GM12878 (cell line): ENCODE data around the gene ZNF688.

Source experiments
- GABPA ChIP-seq: IDR thresholded peaks from 2 replicates; pipeline ENCODE4 v1.6.1; 2014; ENCODE audit warnings: antibody characterized with exemption, low read depth, mild to moderate bottlenecking, inconsistent platforms
- KAT2A ChIP-seq: conservative IDR thresholded peaks from 2 replicates; pipeline ENCODE4 v1.6.1; 2011; ENCODE audit warnings: low read depth, low read length; ENCODE audit not compliant: control insufficient read depth
- POLR2A ChIP-seq: IDR thresholded peaks from 2 replicates; pipeline ENCODE4 v1.6.1; 2011; ENCODE audit warnings: low read depth, mild to moderate bottlenecking, low read length
- RFX5 ChIP-seq: IDR thresholded peaks from 2 replicates; pipeline ENCODE4 v1.6.1; 2011; ENCODE audit warnings: low read depth, low read length, improper control_type of control experiment
- TF ChIP-seq, protein P1 (sequence below), 3 experiments: IDR thresholded peaks in 2 of 3; conservative IDR thresholded peaks in 1 of 3; 2 replicates each; pipeline ENCODE4 v1.5.1; 2011; ENCODE audit warnings: low read depth in 3 of 3, low read length in 3 of 3, mild to moderate bottlenecking in 3 of 3, control low read depth in 2 of 3, moderate library complexity in 2 of 3, inconsistent platforms in 1 of 3, mixed read lengths in 1 of 3; ENCODE audit not compliant: control insufficient read depth in 2 of 3, insufficient read depth in 1 of 3; ENCODE audit errors: extremely low read depth in 1 of 3

DNA sequence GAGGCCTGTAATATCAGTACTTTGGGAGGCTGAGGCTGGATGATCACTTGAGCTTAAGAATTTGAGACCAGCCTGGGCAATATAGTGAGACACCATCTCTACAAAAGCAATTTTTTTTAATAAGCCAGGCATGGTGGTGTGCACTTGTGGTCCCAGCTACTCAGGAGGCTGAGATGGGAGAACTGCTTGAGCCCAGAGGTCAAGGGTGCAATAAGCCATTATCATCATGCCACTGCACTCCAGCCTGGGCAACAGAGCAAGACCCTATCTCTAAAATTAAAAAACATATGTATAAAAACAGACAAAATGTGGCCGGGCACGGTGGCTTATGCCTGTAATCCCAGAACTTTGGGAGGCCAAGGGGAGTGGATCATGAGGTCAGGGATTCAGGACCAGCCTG lies 17.1 kb upstream of the ZNF688 start:
- TF ChIP-seq GABPA (no peak), RFX5 (no peak), KAT2A (no peak), POLR2A (no peak)
- TF ChIP-seq, protein P1, sequence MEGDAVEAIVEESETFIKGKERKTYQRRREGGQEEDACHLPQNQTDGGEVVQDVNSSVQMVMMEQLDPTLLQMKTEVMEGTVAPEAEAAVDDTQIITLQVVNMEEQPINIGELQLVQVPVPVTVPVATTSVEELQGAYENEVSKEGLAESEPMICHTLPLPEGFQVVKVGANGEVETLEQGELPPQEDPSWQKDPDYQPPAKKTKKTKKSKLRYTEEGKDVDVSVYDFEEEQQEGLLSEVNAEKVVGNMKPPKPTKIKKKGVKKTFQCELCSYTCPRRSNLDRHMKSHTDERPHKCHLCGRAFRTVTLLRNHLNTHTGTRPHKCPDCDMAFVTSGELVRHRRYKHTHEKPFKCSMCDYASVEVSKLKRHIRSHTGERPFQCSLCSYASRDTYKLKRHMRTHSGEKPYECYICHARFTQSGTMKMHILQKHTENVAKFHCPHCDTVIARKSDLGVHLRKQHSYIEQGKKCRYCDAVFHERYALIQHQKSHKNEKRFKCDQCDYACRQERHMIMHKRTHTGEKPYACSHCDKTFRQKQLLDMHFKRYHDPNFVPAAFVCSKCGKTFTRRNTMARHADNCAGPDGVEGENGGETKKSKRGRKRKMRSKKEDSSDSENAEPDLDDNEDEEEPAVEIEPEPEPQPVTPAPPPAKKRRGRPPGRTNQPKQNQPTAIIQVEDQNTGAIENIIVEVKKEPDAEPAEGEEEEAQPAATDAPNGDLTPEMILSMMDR (IDR thresholded peaks at IDR 0.05 in 2 of 3, conservative IDR thresholded peaks at IDR 0.05 in 1 of 3; ENCODE audit: control insufficient read depth in 2 of 3, extremely low read depth in 1 of 3, insufficient read depth in 1 of 3, low read depth in 3 of 3, low read length in 3 of 3): no peak
